Pancreas (tissue), 10 donors: ENCODE data around the gene IL16. TPM values are rescaled to one million over a fixed set of nuclear protein-coding genes. Genes with fewer than 3 reads are reported as not detected.
"Not testable (repeated sequence)": the region's sequence is repeated elsewhere in the genome, so short reads cannot be mapped to it uniquely, and the experiment has no call there.

Source experiments
- ATAC-seq, 4 donors: fragments of 200-7000 bp; cut with Tn5 transposase; one replicate each; pipeline versions ENCODE4 v1.8.0 to v1.9.1; 2020; ENCODE audit warnings: mild to moderate bottlenecking in 4 of 4, moderate library complexity in 4 of 4
- DNase-seq, 6 donors: peaks; one replicate each; pipeline ENCODE4 v3.0.0-alpha.2; 2020
- FAIRE-seq: peaks from 2 replicates; lab custom pipeline; 2012; peaks lifted over from hg19 to GRCh38; lab: Jason Lieb, UNC
- H3K27ac ChIP-seq, 4 donors: fragments of 200-600 bp; sonication (generic); 1 replicate in 3 of 4; 2 replicates in 1 of 4; pipeline versions ENCODE4 v1.5.0 to v1.8.0; 2020
- H3K27me3 ChIP-seq, 4 donors: fragments of 200-600 bp; one replicate each; pipeline ENCODE4 v1.8.0; 2021
- H3K36me3 ChIP-seq, 3 donors: fragments of 200-600 bp; sonication (generic) in 1 of 3; one replicate each; pipeline versions ENCODE4 v1.5.0 to v1.8.0; 2020 to 2021
- H3K4me1 ChIP-seq, 3 donors: fragments of 200-600 bp; one replicate each; pipeline ENCODE4 v1.8.0; 2021
- H3K4me3 ChIP-seq, 4 donors: fragments of 200-600 bp; sonication (generic) in 2 of 4; one replicate each; pipeline versions ENCODE4 v1.5.0 to v1.8.0; 2020 to 2021
- H3K9me3 ChIP-seq, 4 donors: fragments of 200-600 bp; one replicate each; pipeline ENCODE4 v1.8.0; 2021
- CTCF ChIP-seq, 4 donors: fragments of 200-600 bp; sonication (generic) in 3 of 4; IDR thresholded peaks; one replicate each; pipeline versions ENCODE4 v1.5.0 to v1.8.0; 2021; ENCODE audit warnings: antibody characterized with exemption in 4 of 4
- WGBS, 2 donors: extraction: QIAGEN DNeasy Blood & Tissue Kit; methylation state at CpG; one replicate each; pipeline ENCODE4 v1.1.7; 2013; 5-methylcytosine and 5-hydroxymethylcytosine counted together
- intact Hi-C, 3 donors: fragments of 100-400 bp; cut with DNase I; formaldehyde crosslinking; loops; one replicate each; pipeline versions ENCODE4 v1.11.1 to v1.14.2; 2022
- polyA plus RNA-seq, 2 donors: library from polyadenylated mRNA; stranded (reverse); fragments of 200-250 nt; gene quantifications; one replicate each; pipeline ENCODE4 v1.2.3, GENCODE V29; 2013
- total RNA-seq, 6 donors: library from RNA; stranded (reverse); fragmentation: NEBNext Ultra II Directional in 4 of 6; extraction: Animal tissue kit (Norgen Biotek cat#: 25700) in 4 of 6; gene quantifications; one replicate each; pipeline versions ENCODE4 v1.2.1 to v1.2.4, GENCODE V29; 2021 to 2023
- donor health status: healthy with polysubstance abuse.
- donor health status: DM: no; HTN: no; CAD: no; lungs with moderate emphysema.
- donor health status: DM: no; HTN: no; CAD: no.
- donor health status: control.
- donor health status: control.
- donor health status: Bipolar disorder and iron deficiency.
- donor health status: DM: yes; HTN: yes; CAD: no.
- donor health status: DM: no; HTN: no; CAD: no.
- donor health status: DM: no; HTN: no; CAD: no.
- donor health status: DM: yes; HTN: yes; CAD: no.

The IL16 gene
- total and polyA plus RNA-seq, 8 donors: 0.79 to 7.0 (median 2.4) TPM

GRCh38 chr15:81339851-81340250 is 143.2 kb downstream of the IL16 start:
- FAIRE-seq: no peak
- Histone ChIP-seq H3K4me1 (peaks cover 0 to 8% (median 0%) of the 10 kb centered on the region in 3 donors), H3K4me3 (no peak overlapping the region), H3K36me3 (no peaks in the 10 kb centered on the region), H3K27ac (no peak overlapping the region), H3K27me3 (no peaks in the 10 kb centered on the region), H3K9me3 (no peaks in the 10 kb centered on the region)
- intact Hi-C loops: no loop called here
- ATAC-seq: no peak
- DNase-seq: no peak
- TF ChIP-seq CTCF (IDR thresholded peaks at IDR 0.05): no peak
- 83 to 85% methylated on average over 4 of the region's 4 CpGs for WGBS, 2 donors

DNA sequence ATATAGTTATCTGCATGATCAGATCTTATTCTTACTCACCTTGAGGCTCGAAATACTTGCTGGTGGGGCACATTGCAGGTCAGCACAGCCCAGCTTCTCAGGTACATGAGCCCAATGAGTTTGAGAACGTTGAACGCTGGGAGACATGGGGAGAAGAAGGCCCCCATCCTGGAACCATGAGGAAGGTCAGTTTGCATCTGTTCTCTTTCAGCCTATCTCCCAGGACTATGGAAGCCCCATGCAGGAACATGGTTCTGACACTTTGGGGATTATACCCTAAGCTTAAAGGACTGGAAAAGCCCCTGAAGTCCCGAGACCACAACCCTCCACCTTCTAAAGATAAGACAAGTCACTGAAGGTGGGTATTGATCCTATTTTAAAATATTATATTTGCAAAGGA is 144.7 kb downstream of the IL16 start:
- 97 to 99% methylated on average over 4 of the region's 4 CpGs for WGBS, 2 donors
- Histone ChIP-seq H3K4me1 (no peaks in the 10 kb centered on the region), H3K27ac (no peak overlapping the region), H3K9me3 (no peaks in the 10 kb centered on the region), H3K4me3 (no peak overlapping the region), H3K36me3 (no peaks in the 10 kb centered on the region), H3K27me3 (no peaks in the 10 kb centered on the region)
- no peak for TF ChIP-seq CTCF (IDR thresholded peaks at IDR 0.05)
- no peak for ATAC-seq
- no peak for FAIRE-seq
- intact Hi-C loops: no loop called here
- DNase-seq: no peak

GRCh38 chr15:81343371-81343770 is 146.7 kb downstream of the IL16 start:
- WGBS, 2 donors: 96 to 99% methylated on average over 4 of the region's 4 CpGs
- H3K27ac ChIP-seq: no peak overlapping the region
- no peaks in the 10 kb centered on the region for H3K9me3 ChIP-seq
- H3K27me3 ChIP-seq: no peaks in the 10 kb centered on the region
- ATAC-seq (no peak), DNase-seq (no peak), FAIRE-seq (no peak)
- H3K36me3 ChIP-seq: no peaks in the 10 kb centered on the region
- no peaks in the 10 kb centered on the region for H3K4me1 ChIP-seq
- H3K4me3 ChIP-seq: no peak overlapping the region
- intact Hi-C loops: no loop called here
- TF ChIP-seq CTCF (IDR thresholded peaks at IDR 0.05): no peak

GRCh38 chr15:81346611-81347010 is 149.9 kb downstream of the IL16 start:
- intact Hi-C loops: no loop called here
- Histone ChIP-seq H3K27ac (no peak overlapping the region), H3K36me3 (no peaks in the 10 kb centered on the region), H3K27me3 (no peaks in the 10 kb centered on the region), H3K4me1 (no peaks in the 10 kb centered on the region), H3K9me3 (no peaks in the 10 kb centered on the region), H3K4me3 (no peak overlapping the region)
- FAIRE-seq: no peak
- no peak for TF ChIP-seq CTCF (IDR thresholded peaks at IDR 0.05)
- DNase-seq: no peak
- 64 to 69% methylated on average over 2 of the region's 2 CpGs for WGBS, 2 donors
- no peak for ATAC-seq

- TF ChIP-seq CTCF (IDR thresholded peaks at IDR 0.05): no peak
- DNase-seq (no peak), FAIRE-seq (no peak), ATAC-seq (no peak)
- 92 to 96% methylated on average over 4 of the region's 4 CpGs for WGBS, 2 donors
- Histone ChIP-seq H3K4me3 (no peak overlapping the region), H3K27me3 (no peaks in the 10 kb centered on the region), H3K4me1 (no peaks in the 10 kb centered on the region), H3K27ac (no peak overlapping the region), H3K9me3 (no peaks in the 10 kb centered on the region), H3K36me3 (no peaks in the 10 kb centered on the region)
- intact Hi-C loops: no loop called here
Observed at GRCh38 chr15:81347910-81348309, 151.2 kb downstream of the IL16 start.

DNA sequence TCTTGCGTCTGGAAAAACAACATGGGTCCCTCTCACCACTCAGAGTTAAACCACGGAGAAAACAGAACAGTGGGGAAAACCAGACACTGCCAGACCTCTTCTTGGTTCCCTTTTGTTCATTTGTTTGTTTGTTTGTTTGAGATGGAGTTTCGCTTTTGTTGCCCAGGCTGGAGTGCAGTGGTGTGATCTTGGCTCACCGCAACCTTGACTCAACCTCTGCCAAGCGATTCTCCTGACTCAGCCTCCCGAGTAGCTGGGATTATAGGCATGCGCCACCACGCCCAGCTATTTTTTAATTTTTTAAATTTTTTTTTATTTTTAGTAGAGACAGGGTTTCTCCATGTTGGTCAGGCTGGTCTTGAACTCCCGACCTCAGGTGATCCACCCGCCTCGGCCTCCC is 152.0 kb downstream of the IL16 start:
- intact Hi-C loops, FAIRE-seq: not testable (repeated sequence)

More for the DNA sequence above, 152.0 kb downstream of the IL16 start:
- DNase-seq, H3K9me3 ChIP-seq, H3K4me3 ChIP-seq, ATAC-seq, H3K4me1 ChIP-seq, H3K27ac ChIP-seq, H3K36me3 ChIP-seq, H3K27me3 ChIP-seq: not testable (repeated sequence)
- WGBS, 2 donors: 91 to 97% methylated on average over 9 to 11 of the region's 11 CpGs
